ENCODE results near the gene ATN1.

The ATN1 gene

GRCh38 chr12:6928022-6928702 lies 403 bp downstream of the ATN1 start:
- no peak for DNase-seq (ENCODE audit: low read depth, low spot score)
- Histone ChIP-seq H3K4me3 (ENCODE audit: low read length) (peak overlapping the region; percentile 77), H3K27ac (ENCODE audit: low read length) (no peak overlapping the region), H3K4me1 (ENCODE audit: control insufficient read depth, insufficient read depth, low read length) (peaks cover 4% of the 10 kb centered on the region; the same call in 1 of the 2 replicates), H3K9me3 (ENCODE audit: control insufficient read depth, insufficient read depth, low read length) (no peaks in the 10 kb centered on the region), H3K36me3 (ENCODE audit: control insufficient read depth, insufficient read depth, low read length) (no peaks in the 10 kb centered on the region; the same call in 1 of the 2 replicates), H3K27me3 (ENCODE audit: control insufficient read depth, insufficient read depth, low read length) (no peaks in the 10 kb centered on the region)
- no CpG with 5 or more reads among the region's 79 CpGs for WGBS (ENCODE audit: insufficient coverage, insufficient read length)

- H3K27ac ChIP-seq (ENCODE audit: low read length), result no peak overlapping the region
- H3K27me3 ChIP-seq (ENCODE audit: control insufficient read depth, insufficient read depth, low read length), result no peaks in the 10 kb centered on the region
- H3K4me1 ChIP-seq (ENCODE audit: control insufficient read depth, insufficient read depth, low read length), result peaks cover 4% of the 10 kb centered on the region; the same call in 1 of the 2 replicates
- no peaks in the 10 kb centered on the region; the same call in 1 of the 2 replicates for H3K36me3 ChIP-seq (ENCODE audit: control insufficient read depth, insufficient read depth, low read length)
- peak overlapping the region; percentile 77; the same call in 1 of the 2 replicates for H3K4me3 ChIP-seq (ENCODE audit: low read length)
- WGBS (ENCODE audit: insufficient coverage, insufficient read length), result no CpG with 5 or more reads among the region's 19 CpGs
- no peak for DNase-seq (ENCODE audit: low read depth, low spot score)
- no peaks in the 10 kb centered on the region for H3K9me3 ChIP-seq (ENCODE audit: control insufficient read depth, insufficient read depth, low read length)
These were observed 1.1 kb downstream of the ATN1 start for GRCh38 chr12:6928703-6929407.

- H3K4me3 ChIP-seq (ENCODE audit: low read length), result peak overlapping the region; percentile 77; the same call in 1 of the 2 replicates
- H3K27ac ChIP-seq (ENCODE audit: low read length), result no peak overlapping the region
- peaks cover 3% of the 10 kb centered on the region; the same call in 1 of the 2 replicates for H3K4me1 ChIP-seq (ENCODE audit: control insufficient read depth, insufficient read depth, low read length)
- no CpG with 5 or more reads among the region's 7 CpGs for whole genome bisulfite sequencing (ENCODE audit: insufficient coverage, insufficient read length)
- no peaks in the 10 kb centered on the region for H3K9me3 ChIP-seq (ENCODE audit: control insufficient read depth, insufficient read depth, low read length)
- DNase-seq (ENCODE audit: low read depth, low spot score), result no peak
- H3K36me3 ChIP-seq (ENCODE audit: control insufficient read depth, insufficient read depth, low read length), result peaks cover 5% of the 10 kb centered on the region
- H3K27me3 ChIP-seq (ENCODE audit: control insufficient read depth, insufficient read depth, low read length), result no peaks in the 10 kb centered on the region
These were observed 2.0 kb downstream of the ATN1 start for GRCh38 chr12:6929466-6930452.

GRCh38 chr12:6932766-6933165 lies 5.0 kb downstream of the ATN1 start:
- Histone ChIP-seq H3K36me3 (ENCODE audit: control insufficient read depth, insufficient read depth, low read length) (peaks cover 14% of the 10 kb centered on the region), H3K9me3 (ENCODE audit: control insufficient read depth, insufficient read depth, low read length) (no peaks in the 10 kb centered on the region), H3K27ac (ENCODE audit: low read length) (no peak overlapping the region), H3K27me3 (ENCODE audit: control insufficient read depth, insufficient read depth, low read length) (no peaks in the 10 kb centered on the region), H3K4me1 (ENCODE audit: control insufficient read depth, insufficient read depth, low read length) (peaks cover 6% of the 10 kb centered on the region), H3K4me3 (ENCODE audit: low read length) (no peak overlapping the region)
- no peak for DNase-seq (ENCODE audit: low read depth, low spot score)
- no CpG with 5 or more reads among the region's 1 CpG for WGBS (ENCODE audit: insufficient coverage, insufficient read length)

GRCh38 chr12:6934110-6934509 lies 6.4 kb downstream of the ATN1 start:
- Histone ChIP-seq H3K27ac (ENCODE audit: low read length) (no peak overlapping the region), H3K9me3 (ENCODE audit: control insufficient read depth, insufficient read depth, low read length) (no peaks in the 10 kb centered on the region), H3K36me3 (ENCODE audit: control insufficient read depth, insufficient read depth, low read length) (peaks cover 17% of the 10 kb centered on the region), H3K4me3 (ENCODE audit: low read length) (no peak overlapping the region), H3K4me1 (ENCODE audit: control insufficient read depth, insufficient read depth, low read length) (peaks cover 6% of the 10 kb centered on the region), H3K27me3 (ENCODE audit: control insufficient read depth, insufficient read depth, low read length) (no peaks in the 10 kb centered on the region)
- no CpG with 5 or more reads among the region's 8 CpGs for WGBS (ENCODE audit: insufficient coverage, insufficient read length)
- DNase-seq (ENCODE audit: low read depth, low spot score), result no peak

- WGBS (ENCODE audit: insufficient coverage, insufficient read length), result no CpG with 5 or more reads among the region's 14 CpGs
- H3K27me3 ChIP-seq (ENCODE audit: control insufficient read depth, insufficient read depth, low read length), result no peaks in the 10 kb centered on the region
- no peak overlapping the region for H3K27ac ChIP-seq (ENCODE audit: low read length)
- peaks cover 3% of the 10 kb centered on the region for H3K4me1 ChIP-seq (ENCODE audit: control insufficient read depth, insufficient read depth, low read length)
- H3K36me3 ChIP-seq (ENCODE audit: control insufficient read depth, insufficient read depth, low read length), result peaks cover 17% of the 10 kb centered on the region
- DNase-seq (ENCODE audit: low read depth, low spot score), result no peak
- H3K9me3 ChIP-seq (ENCODE audit: control insufficient read depth, insufficient read depth, low read length), result no peaks in the 10 kb centered on the region
- no peak overlapping the region for H3K4me3 ChIP-seq (ENCODE audit: low read length)
These were observed 7.8 kb downstream of the ATN1 start for GRCh38 chr12:6935371-6936193.

- Histone ChIP-seq H3K27me3 (ENCODE audit: control insufficient read depth, insufficient read depth, low read length) (no peaks in the 10 kb centered on the region), H3K36me3 (ENCODE audit: control insufficient read depth, insufficient read depth, low read length) (peaks cover 20% of the 10 kb centered on the region), H3K4me1 (ENCODE audit: control insufficient read depth, insufficient read depth, low read length) (peaks cover 3% of the 10 kb centered on the region), H3K27ac (ENCODE audit: low read length) (no peak overlapping the region), H3K9me3 (ENCODE audit: control insufficient read depth, insufficient read depth, low read length) (no peaks in the 10 kb centered on the region), H3K4me3 (ENCODE audit: low read length) (no peak overlapping the region)
- no peak for DNase-seq (ENCODE audit: low read depth, low spot score)
- WGBS (ENCODE audit: insufficient coverage, insufficient read length), result no CpG with 5 or more reads among the region's 3 CpGs
These were observed 8.5 kb downstream of the ATN1 start for GRCh38 chr12:6936194-6936635.

GRCh38 chr12:6936636-6937480 lies 9.1 kb downstream of the ATN1 start:
- no CpG with 5 or more reads among the region's 36 CpGs for WGBS (ENCODE audit: insufficient coverage, insufficient read length)
- H3K27me3 ChIP-seq (ENCODE audit: control insufficient read depth, insufficient read depth, low read length), result no peaks in the 10 kb centered on the region
- H3K36me3 ChIP-seq (ENCODE audit: control insufficient read depth, insufficient read depth, low read length), result peaks cover 24% of the 10 kb centered on the region
- peak overlapping the region; percentile 38; the same call in 1 of the 2 replicates for H3K4me3 ChIP-seq (ENCODE audit: low read length)
- DNase-seq (ENCODE audit: low read depth, low spot score), result no peak
- no peak overlapping the region for H3K27ac ChIP-seq (ENCODE audit: low read length)
- H3K4me1 ChIP-seq (ENCODE audit: control insufficient read depth, insufficient read depth, low read length), result peaks cover 3% of the 10 kb centered on the region
- no peaks in the 10 kb centered on the region for H3K9me3 ChIP-seq (ENCODE audit: control insufficient read depth, insufficient read depth, low read length)

Data from iPS DF 6.9 (cell line).